GM12873 (cell line): ENCODE results near the gene RHOH.
A peak's percentile ranks its signal among the peaks of the same experiment; 100 is the strongest.

Source experiments
- CTCF ChIP-seq: IDR thresholded peaks from 2 replicates; pipeline ENCODE4 v1.5.1; 2012; ENCODE audit warnings: low read depth, mild to moderate bottlenecking, moderate library complexity, low read length, control low read depth; ENCODE audit not compliant: insufficient read depth; ENCODE audit errors: missing control alignments

Gene RHOH

GRCh38 chr4:40187386-40187906, 9.4 kb upstream of the RHOH start:
- no peak for TF ChIP-seq CTCF

- no peak for TF ChIP-seq CTCF
Observed at GRCh38 chr4:40190019-40190418, 6.8 kb upstream of the RHOH start.

GRCh38 chr4:40190465-40190864, 6.4 kb upstream of the RHOH start:
- TF ChIP-seq CTCF, result no peak

GRCh38 chr4:40190880-40191815, 5.7 kb upstream of the RHOH start:
- no peak for TF ChIP-seq CTCF

GRCh38 chr4:40192114-40193015, 4.5 kb upstream of the RHOH start:
- peak; percentile 17 for TF ChIP-seq CTCF

GRCh38 chr4:40193016-40193571, 3.7 kb upstream of the RHOH start:
- TF ChIP-seq CTCF, result peak; percentile 28

- no peak for TF ChIP-seq CTCF
Observed at GRCh38 chr4:40193578-40193977, 3.3 kb upstream of the RHOH start.
